GM19452 (cell line): Measurements from ENCODE around the gene BCAR3.

ENCODE experiments used
- ATAC-seq: cut with Tn5 transposase; IDR thresholded peaks from one replicate; pipeline ENCODE4 v1.9.1; 2021; ENCODE audit not compliant: unreplicated experiment

Gene BCAR3

DNA sequence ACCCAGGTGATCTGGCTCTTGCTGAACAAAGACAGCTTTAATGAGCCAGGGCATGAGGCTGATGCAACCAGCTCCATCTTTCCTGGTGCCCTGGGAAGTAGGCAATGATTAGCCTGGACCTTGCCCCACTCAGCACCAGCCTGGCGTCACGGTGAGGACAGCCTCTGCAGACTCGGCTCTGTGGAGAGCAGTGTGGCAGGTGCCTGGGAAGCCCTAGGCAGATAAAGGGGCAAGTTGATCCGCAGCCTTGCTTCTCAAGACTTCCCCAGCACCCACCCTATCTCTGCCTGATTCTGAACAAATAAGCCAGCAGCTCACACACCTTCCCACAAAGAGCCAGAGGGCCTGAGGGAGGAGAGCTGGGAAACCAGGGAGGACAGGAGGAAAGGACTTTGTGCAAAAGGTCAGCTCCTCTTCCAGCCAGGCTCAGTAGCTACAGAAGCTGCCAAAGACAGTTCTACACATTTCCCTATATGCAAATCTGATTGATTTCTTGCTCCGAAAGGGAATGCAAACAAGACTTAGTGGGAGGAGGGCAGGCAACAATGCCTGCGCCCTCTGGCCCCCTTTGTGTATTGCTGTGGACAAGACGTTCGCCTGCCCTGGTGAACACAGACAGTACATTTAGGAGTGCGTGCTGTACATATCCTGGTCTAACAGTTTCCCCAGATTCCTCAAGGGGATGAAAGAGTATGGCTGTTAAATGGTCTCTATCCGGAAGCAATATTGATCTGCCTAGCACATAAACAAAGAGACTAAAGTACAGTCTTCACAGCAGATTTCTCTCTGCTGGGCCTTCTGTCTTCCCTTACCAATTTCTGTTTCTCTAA lies 63.8 kb downstream of the BCAR3 start:
- ATAC-seq: no peak

- ATAC-seq: no peak
Measured at GRCh38 chr1:93616996-93617669, 64.5 kb downstream of the BCAR3 start.

DNA sequence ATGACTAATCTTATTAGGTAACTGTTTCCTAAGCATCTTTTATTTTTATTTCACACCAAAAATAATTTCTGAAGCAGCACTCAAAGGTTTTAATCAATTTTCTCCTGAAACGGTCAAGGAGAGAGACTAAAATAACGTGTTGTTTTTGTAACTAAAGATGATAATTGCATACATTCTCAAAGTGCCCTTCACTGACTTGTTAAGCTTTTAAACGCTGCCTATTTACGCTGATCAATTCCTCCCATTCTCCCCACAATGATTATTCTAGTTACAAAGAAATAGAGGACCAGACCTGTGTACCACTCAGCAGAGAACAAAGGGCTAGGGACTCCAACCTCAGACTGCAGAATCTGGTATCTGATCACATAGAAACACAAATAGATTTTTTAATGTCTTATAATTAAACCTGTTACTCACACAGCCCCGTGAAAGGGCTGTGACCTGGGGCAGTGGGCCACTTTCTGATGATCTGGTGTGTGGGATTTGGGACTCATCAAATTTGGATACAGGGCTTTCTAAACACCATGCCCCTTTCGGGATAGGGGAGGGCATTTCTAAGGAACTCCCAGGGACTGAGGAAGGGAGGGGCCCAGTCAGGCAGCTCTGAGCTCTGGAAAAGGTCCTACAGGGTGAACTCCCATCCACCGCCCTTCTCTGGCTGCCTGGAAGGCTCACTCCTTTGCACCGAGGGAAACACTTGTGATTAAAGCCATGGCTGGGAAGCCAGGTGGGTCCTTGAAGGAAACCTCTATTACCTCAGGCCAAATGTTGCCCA lies 65.2 kb downstream of the BCAR3 start:
- ATAC-seq: no peak

DNA sequence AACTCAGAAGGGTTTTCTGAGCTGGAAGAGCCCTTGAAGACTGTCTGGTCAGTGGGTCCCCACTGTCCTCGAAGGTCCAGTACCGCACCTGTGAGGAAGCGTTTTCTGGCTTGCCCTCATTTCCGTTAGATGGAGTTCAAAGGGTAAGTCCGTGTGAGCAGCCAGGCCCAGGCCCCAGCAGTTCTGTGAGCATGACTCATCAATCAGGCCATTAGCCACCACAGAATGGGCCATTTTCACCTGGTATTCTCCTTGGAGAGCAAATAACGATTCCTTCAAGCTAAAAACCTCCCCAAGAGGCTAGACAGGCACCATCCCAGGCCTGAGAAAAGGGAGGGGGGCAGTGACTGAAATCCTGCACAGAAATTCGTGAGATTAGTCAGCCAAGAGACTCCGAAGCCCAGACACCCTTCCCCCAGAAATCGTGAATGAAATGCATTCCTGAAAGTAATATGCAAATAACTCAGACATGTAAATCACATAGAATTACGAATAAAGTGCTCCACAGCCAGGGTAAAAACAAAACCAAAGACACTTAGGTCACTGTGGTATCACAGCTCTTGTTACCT lies 66.0 kb downstream of the BCAR3 start:
- peak; percentile 85 for ATAC-seq

GRCh38 chr1:93614986-93615581 lies 66.6 kb downstream of the BCAR3 start:
- ATAC-seq: peak; percentile 50

DNA sequence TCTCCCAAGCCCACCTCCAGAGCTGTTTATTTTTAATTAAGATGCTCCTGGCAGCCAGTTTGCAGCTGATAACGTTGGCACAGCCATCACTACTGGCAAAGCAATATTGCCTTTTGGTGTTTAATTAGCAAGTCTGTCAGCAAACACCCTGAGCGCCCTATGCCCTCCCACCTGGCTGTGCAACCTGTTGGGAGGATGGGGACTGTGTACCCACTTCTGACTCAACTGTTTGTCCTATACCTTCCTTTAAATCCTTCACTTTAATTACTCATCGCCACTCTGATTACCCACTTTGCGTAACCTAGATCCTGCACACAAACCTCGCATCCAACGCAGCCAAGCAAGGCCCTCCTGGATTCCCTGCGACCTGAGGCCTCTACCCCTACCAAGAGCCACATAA lies 67.1 kb downstream of the BCAR3 start:
- ATAC-seq: no peak

- ATAC-seq: no peak
Measured at GRCh38 chr1:93613898-93614297, 67.7 kb downstream of the BCAR3 start.

DNA sequence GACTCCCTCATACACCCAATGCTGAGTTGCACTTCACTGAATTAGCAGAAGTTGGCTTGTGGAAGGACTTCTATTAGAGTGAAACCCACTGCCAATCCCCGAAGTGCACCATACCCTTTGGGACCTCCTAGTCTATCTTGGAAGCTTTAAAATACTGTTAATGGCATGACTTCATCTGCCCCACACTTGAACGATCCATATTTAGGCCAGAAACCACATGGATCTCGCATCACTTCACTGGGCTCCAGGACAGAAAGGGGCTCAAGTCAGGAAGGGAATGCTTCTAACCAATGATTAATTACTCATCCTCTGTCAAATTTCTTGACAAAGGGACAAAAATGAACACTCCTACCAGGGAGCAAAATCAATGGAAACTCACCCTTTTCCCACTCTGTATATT lies 69.1 kb downstream of the BCAR3 start:
- no peak for ATAC-seq

DNA sequence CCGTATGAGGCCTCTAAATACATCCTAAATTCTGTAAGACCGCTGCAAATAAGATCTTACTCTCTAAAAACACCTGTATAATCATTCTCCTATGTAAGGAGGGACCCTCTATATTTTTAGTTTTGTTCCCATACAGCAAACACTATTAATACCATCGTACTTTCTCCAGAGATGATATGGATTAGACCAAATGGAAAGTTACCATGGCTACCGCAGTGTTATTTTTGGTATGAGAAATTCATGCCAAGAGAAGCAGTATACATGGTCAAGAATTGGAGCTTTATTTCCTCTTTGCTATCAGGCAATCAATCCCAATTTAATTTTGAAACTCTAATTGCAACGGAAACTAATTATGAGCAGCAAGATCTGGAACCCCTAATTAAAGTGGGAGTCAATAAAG lies 70.0 kb downstream of the BCAR3 start:
- no peak for ATAC-seq

- ATAC-seq: no peak
Measured at GRCh38 chr1:93609536-93609935, 72.1 kb downstream of the BCAR3 start.

DNA sequence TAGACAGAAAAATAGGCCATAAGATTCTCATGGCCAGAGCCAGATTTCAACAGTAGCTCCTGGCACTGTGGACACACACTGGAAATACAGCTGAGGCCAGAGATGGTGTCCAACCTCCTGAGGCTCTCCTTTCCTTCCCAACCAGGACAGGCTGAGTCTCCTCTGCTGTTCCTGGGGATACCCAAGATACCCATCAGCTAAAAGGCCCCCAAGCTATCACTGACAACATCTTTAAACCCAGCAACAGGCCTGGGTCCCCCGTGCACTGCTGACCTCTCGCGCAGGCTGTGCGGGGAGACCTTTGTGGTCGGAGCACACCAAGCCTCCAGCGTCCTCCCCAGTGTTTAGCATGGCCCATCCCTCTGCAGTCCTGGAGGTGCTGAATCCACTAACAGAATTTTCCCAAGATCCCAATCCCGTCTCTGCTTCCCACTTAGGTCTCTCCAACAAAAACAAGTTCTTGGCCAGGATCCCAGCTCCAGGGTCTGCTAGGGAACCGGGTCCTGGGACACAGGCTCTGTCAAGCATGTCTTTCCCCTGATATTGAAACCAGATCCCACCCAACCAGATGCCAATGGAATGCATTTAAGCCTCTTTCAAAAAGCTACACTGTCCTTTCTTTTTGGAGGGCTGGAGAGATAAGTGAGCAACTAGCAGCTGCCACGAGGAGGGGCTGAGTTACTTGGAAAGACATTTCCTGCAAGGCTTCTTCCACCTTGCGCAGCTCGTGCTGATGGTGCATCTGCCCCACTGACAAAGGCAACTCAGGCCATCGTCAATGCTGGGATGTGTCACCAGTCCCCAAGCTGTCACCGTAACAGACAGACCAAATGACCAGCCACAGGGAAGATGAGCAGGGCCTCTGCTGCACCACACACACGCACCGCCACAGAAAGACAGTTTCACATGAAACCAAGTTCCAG lies 73.2 kb downstream of the BCAR3 start:
- ATAC-seq: peak; percentile 16

GRCh38 chr1:93607814-93608186 lies 73.8 kb downstream of the BCAR3 start:
- peak; percentile 96 for ATAC-seq

DNA sequence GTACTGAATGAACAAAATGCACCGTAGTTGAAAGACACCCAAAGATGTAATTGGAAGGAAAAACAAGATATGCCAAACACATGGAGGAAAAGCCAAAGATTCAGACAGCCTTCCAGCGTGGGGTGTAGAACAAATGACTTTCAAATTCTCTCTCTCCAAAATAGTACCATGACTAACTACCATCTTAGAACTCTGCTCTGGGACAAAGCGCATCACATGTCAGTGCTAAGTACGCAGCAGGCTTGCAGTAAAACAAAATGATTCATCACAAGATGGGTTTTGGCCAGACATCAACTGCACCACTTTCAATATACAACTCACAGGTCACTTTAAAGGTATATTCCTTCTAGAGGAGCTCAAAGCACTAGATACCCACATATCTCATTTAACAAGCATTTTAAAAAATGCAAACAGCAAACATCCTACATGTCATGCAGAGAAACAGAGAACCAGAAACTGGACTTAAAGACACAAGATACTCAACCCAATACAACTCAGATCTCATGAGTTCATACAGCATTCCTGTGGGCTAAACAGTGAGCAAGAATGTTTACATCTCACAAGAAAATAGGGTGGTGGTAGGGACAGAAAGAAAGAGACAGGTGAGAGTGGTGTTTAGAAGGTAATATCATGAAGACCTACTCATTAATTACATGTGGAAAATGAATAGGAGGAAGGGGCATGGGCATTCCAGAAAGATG lies 75.7 kb downstream of the BCAR3 start:
- ATAC-seq: no peak

GRCh38 chr1:93605026-93605568 lies 76.5 kb downstream of the BCAR3 start:
- no peak for ATAC-seq

- ATAC-seq: no peak
Measured at GRCh38 chr1:93604411-93604810, 77.2 kb downstream of the BCAR3 start.

DNA sequence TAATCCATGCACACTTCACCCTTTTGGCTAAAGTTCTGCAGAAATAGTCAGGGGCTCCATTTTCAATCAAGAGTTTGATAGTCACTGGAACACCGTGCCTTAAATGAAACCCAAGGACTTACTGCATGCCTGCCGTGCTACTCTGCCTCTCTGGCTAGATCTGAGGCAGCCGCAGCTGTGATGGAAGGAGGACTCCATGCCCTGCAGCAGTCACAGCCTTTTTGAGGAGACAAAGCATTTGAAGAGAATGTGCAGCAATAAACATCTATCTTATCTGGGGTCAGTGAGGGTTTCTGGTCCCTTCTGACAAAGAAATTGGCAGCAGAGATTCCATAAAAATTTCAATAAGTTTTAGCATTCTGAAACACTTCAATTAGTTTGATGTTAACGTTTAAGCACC lies 78.0 kb downstream of the BCAR3 start:
- no peak for ATAC-seq

DNA sequence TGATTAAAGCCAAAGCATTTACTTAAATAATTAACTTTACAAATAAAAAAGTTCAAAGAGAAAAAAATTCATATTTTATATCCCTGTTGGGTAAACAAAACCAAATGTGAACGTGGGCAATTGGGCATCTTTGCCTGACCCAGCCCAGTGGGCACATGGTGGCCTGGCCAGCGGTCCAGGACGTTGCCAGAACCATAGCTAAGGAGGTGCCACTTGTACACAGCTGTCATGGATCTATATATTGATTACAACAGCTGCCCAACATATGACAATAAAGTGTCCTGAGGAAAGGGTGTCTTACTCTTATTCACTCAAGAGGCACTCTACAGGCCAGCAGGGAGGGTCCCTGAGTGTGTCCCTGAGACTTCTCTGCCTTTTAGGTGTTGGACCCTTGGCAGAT lies 78.5 kb downstream of the BCAR3 start:
- no peak for ATAC-seq

GRCh38 chr1:93602101-93602500 lies 79.5 kb downstream of the BCAR3 start:
- no peak for ATAC-seq

DNA sequence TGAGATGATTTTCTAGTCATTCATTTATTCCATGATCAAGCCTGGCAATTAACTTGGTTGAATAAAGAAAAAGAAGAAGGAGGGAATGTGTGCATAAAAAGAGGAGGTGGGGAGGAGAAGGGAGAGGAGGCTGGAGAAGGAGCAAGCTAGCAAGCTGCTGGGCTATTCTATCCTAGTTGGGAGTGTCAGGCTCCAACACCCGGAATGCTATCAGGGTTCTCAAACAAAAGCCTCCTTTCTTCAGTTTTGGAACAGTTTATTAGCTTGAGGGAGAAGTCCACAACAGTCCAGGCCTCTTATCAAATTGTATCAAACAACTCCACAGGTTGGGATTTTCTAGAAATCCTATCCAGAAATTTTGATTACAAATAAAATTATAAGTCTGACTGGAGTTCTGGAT lies 80.0 kb downstream of the BCAR3 start:
- ATAC-seq: no peak
